ENCODE measurements around the gene CYTIP.
A peak's percentile ranks its signal among the peaks of the same experiment; 100 is the strongest.

Gene CYTIP

DNA sequence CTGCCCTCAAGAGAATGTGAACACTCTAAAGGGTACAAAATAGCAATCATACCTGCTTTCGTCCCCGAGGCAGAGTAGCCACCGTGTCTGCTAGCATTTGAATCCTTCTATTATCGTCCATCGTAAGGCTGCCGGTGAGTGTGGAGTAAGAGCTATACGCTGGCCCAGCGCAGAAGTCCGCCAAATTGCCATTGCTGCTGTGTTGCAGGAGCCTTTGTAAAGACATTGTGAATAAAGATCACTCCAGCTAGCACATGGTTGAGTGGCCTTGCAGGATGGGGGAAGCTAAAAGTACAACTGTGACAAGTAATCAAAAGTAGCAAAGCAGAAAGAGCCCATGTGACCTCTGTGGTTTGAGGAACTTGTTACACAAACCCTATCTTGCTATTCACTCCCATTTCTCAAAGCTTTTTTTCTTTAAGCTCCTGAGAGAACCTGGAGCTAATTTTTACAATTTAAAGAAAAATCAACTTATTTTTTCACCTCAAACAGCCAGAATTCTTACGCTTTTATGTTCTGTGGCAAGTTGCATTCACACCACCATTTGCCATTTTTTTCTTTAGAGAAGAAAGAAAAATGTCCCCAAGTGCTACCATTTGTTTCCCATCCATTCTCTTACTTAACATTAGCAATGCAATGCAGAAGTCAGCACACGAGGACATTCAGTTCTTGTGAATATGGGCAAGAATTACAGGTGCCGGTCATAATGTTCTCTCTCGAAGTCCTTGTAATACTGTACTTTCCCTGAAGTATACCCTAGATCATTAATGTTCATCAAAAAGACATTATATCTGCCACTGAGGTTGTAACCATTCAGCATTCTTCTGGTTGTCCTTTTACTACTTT is at the start of gene CYTIP:
Gene CYTIP (minus strand): TSS at position 295 of the 846 bp plus-strand sequence. CDS start 69 bp downstream, at position 226.
- no peak for DNase-seq (ENCODE audit: low read depth, low spot score)

DNA sequence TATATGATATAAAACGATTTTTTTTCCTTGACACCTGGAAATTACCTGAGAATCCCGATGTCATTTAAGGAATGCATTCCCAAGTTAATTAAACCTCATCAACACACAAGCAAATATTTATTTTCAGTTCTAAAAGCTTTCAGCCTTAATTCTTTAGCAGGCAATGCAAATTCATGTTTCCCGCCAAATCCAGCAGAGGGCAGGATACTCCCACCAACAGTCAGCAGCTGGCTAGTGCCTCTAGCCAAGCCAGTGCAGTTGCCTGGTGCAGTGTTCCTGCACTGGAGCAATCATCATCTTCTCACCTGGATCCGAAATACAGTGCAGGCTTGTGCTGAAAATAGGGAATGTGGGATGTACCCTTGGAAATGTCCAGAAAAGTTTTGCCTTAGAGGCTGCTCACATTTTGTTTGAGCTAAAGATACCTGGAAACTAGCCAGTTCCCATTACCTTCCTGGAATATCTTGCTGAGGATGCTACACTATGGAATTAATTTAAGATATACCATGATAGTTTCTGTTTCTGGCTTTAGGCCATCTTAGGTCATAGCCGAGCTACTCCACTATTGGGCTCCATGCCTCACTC is 48.4 kb upstream of the CYTIP start:
- peak; percentile 64 for DNase-seq (ENCODE audit: low read depth, low spot score)

DNA sequence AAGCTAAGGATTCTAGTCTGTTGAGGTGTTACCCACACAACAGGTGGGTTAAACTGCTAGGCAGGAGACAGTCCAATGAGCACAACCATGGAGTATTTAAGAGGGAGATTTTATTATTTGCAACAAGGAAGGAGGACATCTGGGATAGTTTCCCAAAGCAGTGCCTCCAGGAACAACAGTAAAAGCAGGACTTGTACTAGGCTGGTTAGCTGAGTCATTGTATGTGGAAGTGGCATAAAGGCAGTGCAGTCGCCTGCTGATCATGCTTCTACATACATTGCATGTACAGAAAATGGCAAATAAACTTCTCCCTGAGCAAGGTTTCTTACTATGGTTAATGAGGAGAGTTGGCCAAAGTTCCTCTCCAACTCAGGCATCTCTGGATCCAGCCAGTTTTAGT is 46.1 kb upstream of the CYTIP start:
- no peak for DNase-seq (ENCODE audit: low read depth, low spot score)

DNA sequence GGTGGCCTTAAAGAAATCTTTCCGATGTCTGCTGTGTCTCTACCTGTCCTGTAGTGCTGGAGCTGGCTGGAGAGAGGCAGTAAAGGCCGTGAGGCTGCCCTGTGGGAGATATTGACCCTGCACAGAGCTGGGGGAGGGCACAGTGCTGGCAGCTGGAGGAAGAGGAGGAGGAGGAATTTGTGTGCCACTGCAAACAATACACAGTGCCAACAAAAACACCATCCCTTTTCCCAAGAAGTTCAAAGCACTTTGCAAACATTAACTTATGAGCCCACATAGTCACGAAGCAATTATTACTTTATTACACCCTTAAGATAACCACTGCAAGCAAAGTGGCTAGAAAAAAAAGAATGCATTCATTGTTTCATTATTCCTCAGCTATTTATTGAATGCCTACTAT is 45.0 kb upstream of the CYTIP start:
- no peak for DNase-seq (ENCODE audit: low read depth, low spot score)

DNA sequence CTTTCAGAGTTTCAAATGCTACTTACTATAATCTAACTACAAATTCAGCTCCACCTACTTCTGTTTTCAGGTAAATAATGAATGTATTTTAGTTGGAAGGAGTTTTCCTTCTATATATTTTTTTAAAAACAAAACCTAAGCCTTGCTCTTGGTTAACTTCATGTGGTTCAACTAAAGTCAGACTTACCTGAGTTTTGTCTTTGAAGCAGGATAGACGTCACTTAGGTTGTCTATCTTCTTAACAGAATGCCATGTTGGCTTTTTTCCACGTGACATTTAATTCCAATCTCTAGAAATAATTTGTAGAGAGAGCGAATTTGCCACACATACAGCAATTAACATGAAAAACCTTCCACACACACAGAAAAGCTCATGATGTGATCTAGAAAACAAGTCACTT is 43.9 kb upstream of the CYTIP start:
- DNase-seq (ENCODE audit: low read depth, low spot score): no peak

DNA sequence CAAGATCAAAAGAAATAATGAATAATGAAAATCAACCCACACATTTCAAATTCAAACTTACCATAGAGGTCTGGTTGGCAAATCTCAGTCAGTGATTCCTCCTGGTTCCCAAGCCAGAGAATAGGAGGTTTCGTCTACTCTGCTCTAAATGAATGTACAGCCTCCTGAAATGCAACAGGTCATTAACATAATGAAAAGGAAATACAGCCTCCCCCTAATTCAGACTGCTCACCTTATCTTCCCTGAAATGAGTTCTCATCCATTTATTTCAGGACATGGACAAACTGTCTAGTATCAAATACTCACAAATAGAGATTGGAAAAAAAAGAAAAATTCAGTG is 43.4 kb upstream of the CYTIP start:
- DNase-seq (ENCODE audit: low read depth, low spot score): no peak

DNA sequence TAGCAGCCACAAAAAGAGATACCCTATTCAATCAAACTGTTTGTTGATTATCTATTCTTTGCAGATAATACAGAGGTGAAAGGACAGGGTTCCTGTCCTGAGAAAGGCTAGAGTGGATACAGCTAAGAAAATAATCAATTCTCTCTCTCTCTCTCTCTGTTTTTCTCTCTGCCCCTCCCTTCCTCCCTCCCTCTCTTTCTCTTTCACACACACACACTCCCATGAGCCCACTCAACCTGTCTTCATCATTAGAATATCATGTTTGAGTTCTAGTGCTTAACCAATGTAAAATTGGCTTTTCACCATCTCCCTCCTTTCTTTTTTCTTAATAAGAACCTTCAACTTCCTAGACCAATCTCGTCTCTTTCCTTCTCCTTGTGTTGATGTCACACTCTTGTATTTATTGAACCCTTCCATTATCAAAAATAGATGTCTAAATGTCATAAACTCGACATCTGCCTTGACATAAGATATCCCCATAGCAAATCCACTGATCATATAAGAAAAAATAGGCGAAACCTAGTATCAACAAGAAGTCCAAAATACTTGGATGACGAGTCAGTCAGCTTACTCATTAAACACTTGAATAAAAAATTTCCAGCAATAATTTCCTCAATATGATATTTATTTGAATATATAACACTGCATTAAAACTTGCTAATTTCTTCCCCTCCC is 42.8 kb upstream of the CYTIP start:
- DNase-seq (ENCODE audit: low read depth, low spot score): no peak

DNA sequence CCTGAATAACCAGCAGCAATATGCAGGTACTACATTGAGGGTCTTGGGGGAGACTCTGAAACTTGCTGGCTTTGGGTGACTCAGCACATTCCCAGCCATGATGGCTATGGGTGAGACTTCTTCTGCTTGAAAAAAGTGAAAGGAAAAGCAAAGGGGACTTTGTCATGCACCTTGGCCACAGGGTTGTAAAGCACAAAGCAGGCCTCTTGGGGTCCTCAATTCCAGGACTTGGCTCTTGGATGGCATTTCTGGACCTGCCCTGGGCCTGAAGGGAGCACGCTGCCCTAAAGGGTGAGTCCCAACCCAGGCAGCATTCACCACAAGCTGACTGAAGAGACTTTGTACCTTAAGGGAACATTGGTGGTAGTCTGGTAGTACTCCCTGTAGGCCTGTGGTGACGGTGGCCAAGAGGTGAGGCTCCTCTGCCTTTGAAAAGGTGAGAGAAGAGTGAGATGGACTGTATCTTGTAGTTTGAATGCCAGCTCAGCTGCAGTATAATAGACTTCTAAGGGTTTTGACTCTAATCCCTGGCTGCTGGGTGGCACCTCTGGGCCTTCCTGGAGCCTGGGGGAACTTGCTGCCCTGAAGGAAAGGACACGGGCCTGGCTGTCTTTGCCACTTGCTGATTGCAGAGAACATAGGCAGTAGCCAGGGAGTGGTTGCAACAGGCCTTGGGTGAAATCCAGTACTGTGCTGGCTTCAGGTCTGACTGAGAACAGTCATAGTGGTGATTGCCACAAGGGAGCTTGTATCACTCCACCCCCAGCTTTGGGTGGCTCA is 36.5 kb upstream of the CYTIP start:
- DNase-seq (ENCODE audit: low read depth, low spot score): no peak

DNA sequence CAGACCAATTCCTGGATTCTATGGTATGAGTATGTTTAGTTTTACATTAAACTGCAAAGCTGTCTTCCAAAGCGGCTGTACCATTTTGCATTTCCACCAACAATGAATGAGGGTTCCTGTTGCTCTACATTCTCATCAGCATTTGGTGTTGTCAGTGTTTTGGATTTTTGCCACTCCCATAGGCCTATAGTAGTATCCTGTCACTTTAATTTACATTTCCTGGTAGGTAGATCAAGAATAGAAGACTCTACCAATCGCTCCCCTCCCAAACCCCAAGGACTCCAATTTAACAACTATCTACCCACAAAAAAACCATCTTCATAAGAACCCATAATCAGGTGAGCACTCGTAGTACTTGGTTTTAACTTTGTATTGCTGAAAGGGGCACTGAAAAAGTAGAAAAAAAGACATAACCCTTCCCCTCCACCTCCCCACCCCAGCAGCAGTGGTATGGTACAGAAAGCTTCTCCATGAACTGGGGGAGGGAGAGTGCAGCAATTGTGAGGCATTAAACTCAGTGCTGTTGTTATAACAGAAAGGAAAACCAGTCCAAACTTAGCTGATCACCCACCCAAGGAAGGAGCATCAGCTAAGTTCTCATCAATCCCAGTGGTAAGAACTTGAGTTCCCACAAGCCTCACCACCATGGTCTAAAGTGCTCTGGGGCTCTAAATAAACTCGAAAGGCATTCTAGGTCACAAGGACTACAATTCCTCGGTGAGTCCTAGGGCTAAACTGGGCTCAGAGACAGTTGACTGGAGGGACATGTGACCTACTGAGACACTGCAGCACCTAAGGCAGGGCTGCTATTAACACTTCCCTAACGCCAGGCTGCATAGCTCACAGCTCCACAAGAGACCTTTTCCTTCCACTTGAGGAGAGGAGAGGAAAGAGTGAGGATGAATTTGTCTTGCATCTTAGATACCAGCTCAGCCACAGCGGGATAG is 35.5 kb upstream of the CYTIP start:
- DNase-seq (ENCODE audit: low read depth, low spot score): no peak

DNA sequence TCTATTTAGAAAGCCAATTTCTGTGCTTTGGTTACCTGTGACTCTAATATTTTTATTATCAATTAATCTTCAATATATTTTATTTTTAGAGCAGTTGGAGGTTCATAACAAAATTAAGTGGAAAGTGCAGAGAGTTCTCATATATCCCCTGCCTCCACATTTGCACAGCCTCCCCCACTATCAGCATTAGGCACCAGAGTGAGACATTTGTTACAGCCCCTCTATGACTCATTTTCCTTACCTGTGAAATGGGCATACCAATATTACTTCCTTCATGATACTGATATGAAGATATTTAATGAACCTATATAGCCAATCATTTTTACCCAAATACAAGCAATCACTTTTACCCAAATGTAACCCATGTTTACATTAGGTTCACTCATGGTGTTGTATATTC is 34.0 kb upstream of the CYTIP start:
- no peak for DNase-seq (ENCODE audit: low read depth, low spot score)

DNA sequence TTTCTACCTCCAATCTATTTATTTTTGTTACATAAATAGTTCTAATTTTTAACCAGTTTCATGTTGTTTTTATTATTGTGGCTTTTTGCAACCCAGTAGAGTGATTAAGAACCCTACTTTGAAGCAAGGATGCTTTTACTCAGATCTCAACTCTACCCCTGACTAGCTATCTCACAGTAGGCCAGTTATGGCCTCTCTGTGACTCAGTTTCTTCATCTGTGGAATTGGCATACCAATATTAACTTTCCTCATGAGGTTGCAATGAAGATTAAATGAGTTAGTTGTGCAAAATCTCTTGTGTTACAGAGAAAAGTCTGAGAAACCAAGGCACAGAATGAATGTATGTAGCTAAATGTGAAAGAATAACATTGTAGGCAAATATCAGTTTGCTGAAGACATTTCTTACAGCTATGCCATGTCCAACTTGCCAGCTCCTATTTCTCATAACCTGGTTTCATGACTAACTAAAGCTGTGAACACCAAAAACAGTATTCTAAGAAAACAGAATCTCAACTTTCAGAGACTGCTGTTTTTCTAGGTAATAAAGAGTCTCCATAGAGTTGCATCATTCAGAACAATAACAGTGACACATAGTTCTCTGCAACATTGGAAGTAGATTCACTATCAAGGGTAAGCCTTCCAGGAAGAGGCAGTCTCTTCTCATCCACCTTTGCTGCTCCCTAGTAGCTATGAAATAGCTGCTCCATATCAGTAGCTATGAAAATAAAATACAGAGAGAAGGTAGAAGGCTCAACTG is 33.2 kb upstream of the CYTIP start:
- no peak for DNase-seq (ENCODE audit: low read depth, low spot score)

DNA sequence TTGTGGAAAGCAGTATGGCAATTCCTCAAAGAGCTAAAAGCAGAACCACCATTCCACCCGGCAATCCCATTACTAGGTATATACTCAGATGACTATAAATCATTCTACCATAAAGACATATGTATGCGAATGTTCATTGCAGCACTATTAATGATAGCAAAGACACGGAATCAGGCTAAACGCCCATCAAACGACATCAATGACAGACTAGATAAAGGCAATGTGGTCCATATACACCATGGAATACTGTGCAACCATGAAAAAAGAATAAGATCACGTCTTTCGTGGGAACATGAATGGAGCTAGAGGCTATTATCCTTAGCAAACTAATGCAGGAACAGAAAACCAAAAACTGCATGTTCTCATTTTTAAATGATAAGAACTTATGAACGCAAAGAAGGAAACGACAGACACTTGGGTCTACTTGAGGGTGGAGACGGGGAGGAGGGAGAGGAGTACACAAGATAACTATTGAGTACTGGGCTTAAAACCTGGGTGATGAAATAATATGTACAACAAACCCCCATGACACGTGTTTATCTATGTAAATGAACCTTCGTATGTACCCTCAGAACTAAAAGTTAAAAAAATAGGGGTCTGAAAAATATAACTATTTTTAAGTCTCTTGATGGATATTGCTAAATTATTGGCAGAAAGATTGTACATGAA is 32.0 kb upstream of the CYTIP start:
- no peak for DNase-seq (ENCODE audit: low read depth, low spot score)

DNA sequence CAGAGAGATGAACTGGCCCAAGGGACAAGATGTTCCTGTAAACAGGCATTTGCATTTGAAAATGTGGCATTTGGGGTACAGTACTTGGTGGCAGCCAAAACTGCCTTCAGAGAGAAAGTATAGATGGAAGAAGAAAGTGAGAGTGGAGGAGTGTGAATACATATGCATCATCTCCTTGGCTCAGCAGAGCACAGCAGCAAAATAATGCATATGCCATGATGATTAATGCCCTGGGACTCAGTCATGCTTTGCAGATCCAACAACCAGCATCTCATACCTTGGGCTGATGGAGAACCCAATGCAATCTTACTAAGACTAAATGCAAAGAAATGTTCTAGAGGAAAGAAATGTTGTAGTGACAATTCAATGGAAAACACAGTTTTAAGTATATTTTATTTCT is 29.7 kb upstream of the CYTIP start:
- DNase-seq (ENCODE audit: low read depth, low spot score): no peak

DNA sequence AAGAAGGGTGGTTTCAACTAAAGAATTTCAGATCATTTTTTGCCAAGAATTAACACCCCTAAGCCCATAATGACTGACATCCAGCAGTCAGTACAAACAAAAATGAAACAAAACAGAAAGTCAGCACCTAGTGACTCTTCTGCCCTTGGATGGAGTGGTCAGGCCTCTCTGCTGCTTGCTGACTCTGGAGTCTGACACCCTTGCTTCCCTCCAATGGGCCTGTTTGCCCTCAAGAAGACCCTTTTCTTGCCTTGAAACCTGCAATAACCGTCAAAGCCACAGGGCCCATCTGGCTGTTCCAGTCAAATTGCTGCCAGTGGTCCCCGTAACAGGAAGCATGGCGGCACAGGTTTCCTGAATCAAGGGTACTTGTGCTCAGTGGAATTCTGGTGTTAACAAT is 27.2 kb upstream of the CYTIP start:
- DNase-seq (ENCODE audit: low read depth, low spot score): no peak

DNA sequence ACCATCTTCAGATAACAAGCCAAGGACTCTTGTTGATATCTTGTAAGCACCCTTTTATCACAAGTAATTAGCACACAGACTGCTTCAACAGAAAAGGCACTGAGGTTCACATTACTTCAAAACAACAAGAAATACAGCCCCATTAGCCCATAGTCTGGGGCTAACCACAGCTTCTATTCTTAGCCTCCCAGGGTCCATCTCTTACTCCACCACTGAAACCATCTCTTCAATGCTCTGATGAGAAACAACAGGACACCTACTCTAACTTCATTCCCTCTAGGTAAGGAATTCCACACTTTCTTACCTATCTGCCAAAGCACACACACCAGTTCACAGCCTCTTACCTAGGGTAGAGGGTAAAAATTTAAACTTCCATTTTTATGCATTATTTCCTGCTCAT is 26.4 kb upstream of the CYTIP start:
- no peak for DNase-seq (ENCODE audit: low read depth, low spot score)

DNA sequence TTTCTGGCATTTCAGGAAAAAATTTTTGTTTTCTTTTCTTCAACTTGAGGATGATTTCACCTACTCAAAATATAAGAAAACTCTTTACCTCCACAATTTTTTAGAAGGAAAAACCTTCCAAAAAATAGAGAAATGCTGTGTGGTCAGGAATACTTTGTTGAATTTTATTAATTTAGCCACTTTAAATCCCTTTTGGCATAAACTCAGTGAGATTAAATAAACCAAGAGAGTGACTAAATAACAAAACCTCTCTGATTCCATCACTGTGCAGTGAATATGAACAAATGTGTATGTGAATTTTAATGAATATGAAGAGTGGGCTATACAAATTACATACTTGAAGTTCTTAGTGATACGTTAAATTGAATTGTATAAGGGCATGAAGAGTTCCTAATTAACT is 25.8 kb upstream of the CYTIP start:
- DNase-seq (ENCODE audit: low read depth, low spot score): no peak

DNA sequence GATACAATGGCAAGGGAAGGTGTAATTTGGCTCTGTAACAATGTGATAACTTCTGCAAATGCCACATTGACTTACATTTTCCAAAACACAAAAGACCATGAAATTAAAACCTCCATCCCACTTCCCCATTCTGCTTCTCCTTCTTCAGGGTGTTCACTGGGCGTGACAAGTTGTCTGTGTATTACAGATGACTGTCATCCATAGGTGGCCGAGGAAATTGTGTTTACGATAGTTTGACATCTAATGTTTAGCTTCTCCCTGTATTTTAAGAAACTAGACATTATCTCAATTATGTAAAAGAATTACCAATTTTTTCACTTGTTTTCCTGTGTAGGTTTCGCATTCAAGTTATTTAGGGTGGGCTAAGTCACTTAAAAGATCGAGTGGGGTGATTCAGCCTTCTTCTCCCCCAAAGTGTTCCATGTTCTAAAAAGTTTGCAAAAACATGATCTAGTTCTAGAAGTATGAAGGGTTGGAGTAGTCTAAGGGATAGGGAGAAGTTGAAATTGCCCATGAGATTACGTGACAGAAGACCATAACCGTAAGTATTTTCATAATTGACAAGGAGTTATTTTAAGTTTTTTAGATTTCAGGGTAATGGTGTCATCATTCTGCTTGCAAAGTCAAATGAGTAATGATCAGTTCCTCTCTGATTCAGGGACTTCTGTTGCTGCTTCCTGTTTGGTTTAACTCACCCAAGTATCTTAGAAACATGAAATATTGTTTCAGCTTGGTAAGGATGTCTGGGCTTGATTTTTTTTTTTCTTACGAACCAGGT is 25.2 kb upstream of the CYTIP start:
- no peak for DNase-seq (ENCODE audit: low read depth, low spot score)

DNA sequence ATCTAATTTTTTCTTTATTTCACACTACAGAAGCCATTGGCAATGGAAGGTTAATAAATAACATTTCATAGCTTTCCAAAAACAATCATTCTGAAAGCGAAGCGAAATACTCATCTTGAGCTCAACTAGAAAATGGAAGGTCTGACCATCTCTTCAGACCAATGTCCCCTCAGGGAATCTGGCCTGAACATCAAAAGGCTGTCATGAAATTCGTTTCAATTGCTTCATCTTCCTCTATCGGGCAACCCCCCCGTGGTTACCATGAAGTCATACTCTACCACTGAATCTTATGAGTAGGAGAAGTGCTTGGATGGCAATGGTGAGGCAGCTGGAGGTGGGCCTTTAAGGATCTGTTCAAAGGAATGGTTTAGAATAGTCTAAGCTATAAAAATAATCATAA is 22.9 kb upstream of the CYTIP start:
- DNase-seq (ENCODE audit: low read depth, low spot score): no peak

DNA sequence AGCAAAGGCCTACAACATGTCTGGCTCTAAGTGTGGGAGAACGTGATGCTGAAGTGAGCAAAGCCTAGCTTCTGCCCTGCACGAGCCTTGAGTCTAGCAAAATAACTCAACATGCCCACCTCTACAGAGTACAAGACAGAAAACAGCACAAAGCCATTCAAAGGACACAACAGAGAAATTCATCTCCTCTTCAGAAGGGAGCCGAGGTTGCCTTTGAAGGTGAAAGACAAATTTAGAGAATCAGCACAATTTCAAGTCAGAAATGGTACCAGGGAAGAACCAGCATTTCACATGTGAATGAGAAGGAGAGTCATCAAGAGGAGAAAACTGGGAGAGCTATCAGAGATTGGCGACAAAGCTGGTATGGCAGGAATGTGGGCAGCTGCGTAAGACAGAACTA is 21.7 kb upstream of the CYTIP start:
- DNase-seq (ENCODE audit: low read depth, low spot score): no peak

Data from ELF-1 (cell line).